ENCODE results near the gene SLA2.
"Not testable (repeated sequence)": the region's sequence is repeated elsewhere in the genome, so short reads cannot be mapped to it uniquely, and the experiment has no call there.

The SLA2 gene

GRCh38 chr20:36614781-36615557 lies 31.0 kb downstream of the SLA2 start:
- no peak overlapping the region for H3K4me3 ChIP-seq (replicated peaks in 1 of 2; ENCODE audit: low read depth in 2 of 2, low read length in 2 of 2)
- TF ChIP-seq CTCF (IDR thresholded peaks at IDR 0.05; ENCODE audit: low read depth, low read length) = no peak
- no peak for DNase-seq (ENCODE audit: low read depth in 2 of 2)

GRCh38 chr20:36613974-36614373 lies 32.0 kb downstream of the SLA2 start:
- DNase-seq (ENCODE audit: low read depth in 2 of 2) = no peak
- no peak for TF ChIP-seq CTCF (IDR thresholded peaks at IDR 0.05; ENCODE audit: low read depth, low read length)

GRCh38 chr20:36611625-36612024 lies 34.4 kb downstream of the SLA2 start:
- H3K4me3 ChIP-seq (replicated peaks in 1 of 2; ENCODE audit: low read depth in 2 of 2, low read length in 2 of 2) = no peak overlapping the region
- TF ChIP-seq CTCF (IDR thresholded peaks at IDR 0.05; ENCODE audit: low read depth, low read length) = no peak
- DNase-seq (ENCODE audit: low read depth in 2 of 2) = no peak

More at GRCh38 chr20:36613974-36614373, 32.0 kb downstream of the SLA2 start:
- no peak overlapping the region for H3K4me3 ChIP-seq (replicated peaks in 1 of 2; ENCODE audit: low read depth in 2 of 2, low read length in 2 of 2)

- H3K4me3 ChIP-seq (replicated peaks in 1 of 2; ENCODE audit: low read depth in 2 of 2, low read length in 2 of 2) = not testable (repeated sequence)
Measured at GRCh38 chr20:36608388-36608728, 37.6 kb downstream of the SLA2 start.

GRCh38 chr20:36607586-36608387 lies 38.2 kb downstream of the SLA2 start:
- H3K4me3 ChIP-seq (replicated peaks in 1 of 2; ENCODE audit: low read depth in 2 of 2, low read length in 2 of 2) = no peak overlapping the region
- DNase-seq (ENCODE audit: low read depth in 2 of 2) = peak in 1 of 2 donors; percentile 15
- no peak for TF ChIP-seq CTCF (IDR thresholded peaks at IDR 0.05; ENCODE audit: low read depth, low read length)

More at GRCh38 chr20:36608388-36608728, 37.6 kb downstream of the SLA2 start:
- DNase-seq (ENCODE audit: low read depth in 2 of 2) = peak in 1 of 2 donors; percentile 12

GRCh38 chr20:36606158-36607066 lies 39.6 kb downstream of the SLA2 start:
- TF ChIP-seq CTCF (IDR thresholded peaks at IDR 0.05; ENCODE audit: low read depth, low read length) = no peak
- H3K4me3 ChIP-seq (replicated peaks in 1 of 2; ENCODE audit: low read depth in 2 of 2, low read length in 2 of 2) = peak overlapping the region; percentile 77
- peak; percentile 58 to 60 for DNase-seq (ENCODE audit: low read depth in 2 of 2)
